Ascending aorta (tissue), 2 donors: ENCODE data around the gene POLE3. TPM values are rescaled to one million over a fixed set of nuclear protein-coding genes. Genes with fewer than 3 reads are reported as not detected.

Experiments used
- DNase-seq, 2 donors: peaks; one replicate each; pipeline ENCODE4 v3.0.0-alpha.2; 2019; ENCODE audit warnings: low spot score in 2 of 2
- H3K27ac ChIP-seq, 2 donors: fragments of 200-600 bp; sonication (generic); one replicate each; pipeline ENCODE4 v1.5.1; 2016 to 2017; ENCODE audit warnings: mild to moderate bottlenecking in 1 of 2
- H3K27me3 ChIP-seq: fragments of 200-600 bp; sonication (generic); one replicate; pipeline ENCODE4 v1.5.1; 2017
- H3K36me3 ChIP-seq, 2 donors: fragments of 200-600 bp; sonication (generic); one replicate each; pipeline ENCODE4 v1.5.1; 2016
- H3K4me1 ChIP-seq, 2 donors: fragments of 200-600 bp; sonication (generic); one replicate each; pipeline ENCODE4 v1.5.1; 2016 to 2017; ENCODE audit warnings: mild to moderate bottlenecking in 1 of 2
- H3K4me3 ChIP-seq, 2 donors: fragments of 200-600 bp; sonication (generic); one replicate each; pipeline ENCODE4 v1.5.1; 2016 to 2017; ENCODE audit warnings: mild to moderate bottlenecking in 1 of 2
- H3K9me3 ChIP-seq, 2 donors: fragments of 200-600 bp; sonication (generic); one replicate each; pipeline ENCODE4 v1.5.1; 2016
- CTCF ChIP-seq, 3 experiments: fragments of 200-600 bp in 2 of 3; fragments of 450-650 bp in 1 of 3; sonication (generic) in 2 of 3; IDR thresholded peaks; one replicate each; pipeline ENCODE4 v1.5.1; 2016 to 2019; ENCODE audit warnings: antibody characterized with exemption in 3 of 3, mild to moderate bottlenecking in 1 of 3, moderate library complexity in 1 of 3
- intact Hi-C: fragments of 100-400 bp; cut with DNase I; formaldehyde crosslinking; loops from one replicate; pipeline ENCODE4 v1.15.1; 2023
- total RNA-seq: library from RNA; depleted of rRNA; stranded (reverse); fragments of >200 nt; gene quantifications from one replicate; pipeline ENCODE4 v1.1.0, GENCODE V29; 2016

Gene POLE3
- total RNA-seq, 1 donor from 2014 or later = 17.5 TPM

- TF ChIP-seq CTCF (IDR thresholded peaks at IDR 0.05) = no peak
- Histone ChIP-seq H3K4me3 (peak overlapping the region; percentile 55 to 94), H3K4me1 (peaks cover 0 to 10% of the 10 kb centered on the region in 2 donors), H3K36me3 (no peaks in the 10 kb centered on the region), H3K27ac (no peak overlapping the region), H3K9me3 (no peaks in the 10 kb centered on the region), H3K27me3 (no peaks in the 10 kb centered on the region)
- intact Hi-C loops = loop anchor here (2.0 to 5.0 kb wide), 3 partner anchors 23 to 193 kb away; partner anchors contain the start of genes FKBP15, HDHD3 and SLC31A1
- no peak for DNase-seq
These were observed 10.8 kb downstream of the POLE3 start for GRCh38 chr9:113399646-113400200.

DNA sequence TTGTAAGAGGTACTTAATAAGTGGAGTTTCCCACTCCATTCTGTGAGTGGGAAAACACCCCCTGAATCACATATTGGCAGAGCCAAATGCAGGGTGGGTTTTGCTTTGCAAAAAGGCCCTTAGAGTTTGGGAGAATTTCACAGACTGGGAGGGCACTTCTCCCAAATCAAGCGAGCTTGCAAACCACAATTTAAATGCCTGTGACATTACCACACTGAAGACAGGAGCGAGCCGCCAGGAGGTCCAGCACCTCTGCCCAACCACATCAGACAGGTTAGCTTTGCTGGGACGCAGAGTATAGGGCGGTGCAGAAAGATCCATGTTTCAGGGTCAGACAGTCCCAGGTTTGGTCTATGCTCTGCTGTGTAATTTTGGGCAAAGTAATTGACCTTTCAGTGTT is 11.7 kb downstream of the POLE3 start:
- DNase-seq = no peak
- Histone ChIP-seq H3K9me3 (no peaks in the 10 kb centered on the region), H3K4me3 (no peak overlapping the region), H3K27me3 (no peaks in the 10 kb centered on the region), H3K4me1 (peaks cover 0 to 10% of the 10 kb centered on the region in 2 donors), H3K36me3 (no peaks in the 10 kb centered on the region), H3K27ac (no peak overlapping the region)
- intact Hi-C loops = no loop called here
- no peak for TF ChIP-seq CTCF (IDR thresholded peaks at IDR 0.05)

GRCh38 chr9:113397203-113397631 is 13.3 kb downstream of the POLE3 start:
- TF ChIP-seq CTCF (IDR thresholded peaks at IDR 0.05) = no peak
- Histone ChIP-seq H3K4me3 (no peak overlapping the region), H3K9me3 (no peaks in the 10 kb centered on the region), H3K36me3 (peaks cover 7 to 8% of the 10 kb centered on the region in 2 donors), H3K27ac (no peak overlapping the region), H3K27me3 (no peaks in the 10 kb centered on the region), H3K4me1 (peaks cover 0 to 10% of the 10 kb centered on the region in 2 donors)
- DNase-seq = no peak
- intact Hi-C loops = no loop called here

GRCh38 chr9:113395000-113395861 is 15.2 kb downstream of the POLE3 start:
- intact Hi-C loops = no loop called here
- Histone ChIP-seq H3K9me3 (no peaks in the 10 kb centered on the region), H3K27ac (no peak overlapping the region), H3K4me3 (no peak overlapping the region), H3K36me3 (peaks cover 27% of the 10 kb centered on the region in 2 donors), H3K4me1 (peaks cover 0 to 6% of the 10 kb centered on the region in 2 donors), H3K27me3 (no peaks in the 10 kb centered on the region)
- no peak for TF ChIP-seq CTCF (IDR thresholded peaks at IDR 0.05)
- no peak for DNase-seq

- Histone ChIP-seq H3K27ac (no peak overlapping the region), H3K4me1 (peaks cover 0 to 2% of the 10 kb centered on the region in 2 donors), H3K9me3 (no peaks in the 10 kb centered on the region), H3K4me3 (no peak overlapping the region), H3K36me3 (peaks cover 41 to 47% of the 10 kb centered on the region in 2 donors), H3K27me3 (no peaks in the 10 kb centered on the region)
- intact Hi-C loops = no loop called here
- DNase-seq = no peak
- no peak for TF ChIP-seq CTCF (IDR thresholded peaks at IDR 0.05)
These were observed 17.2 kb downstream of the POLE3 start for GRCh38 chr9:113393281-113393680.
